Kidney (tissue), 14 donors: ENCODE data around the gene KNDC1. TPM values are rescaled to one million over a fixed set of nuclear protein-coding genes. Genes with fewer than 3 reads are reported as not detected.
A peak's percentile ranks its signal among the peaks of the same experiment; 100 is the strongest.

ENCODE experiments used
- DNase-seq, 5 donors: peaks; one replicate each; pipeline ENCODE4 v3.0.0-alpha.2; 2013 to 2020
- FAIRE-seq: peaks from 2 replicates; lab custom pipeline; 2012; peaks lifted over from hg19 to GRCh38; lab: Jason Lieb, UNC
- H3K27ac ChIP-seq, 2 donors: one replicate each; pipeline ENCODE4 v1.7.0; 2013; ENCODE audit warnings: low read depth in 2 of 2, low read length in 2 of 2, inconsistent platforms in 1 of 2
- H3K27me3 ChIP-seq: one replicate; pipeline ENCODE4 v1.7.1; 2013; ENCODE audit warnings: low read length, inconsistent platforms; ENCODE audit not compliant: control insufficient read depth, insufficient read depth
- H3K36me3 ChIP-seq, 3 donors: one replicate each; pipeline versions ENCODE4 v1.7.0 to v1.7.1; 2013; ENCODE audit warnings: low read length in 3 of 3, control low read depth in 1 of 3, inconsistent platforms in 1 of 3; ENCODE audit not compliant: insufficient read depth in 3 of 3, control insufficient read depth in 2 of 3
- H3K4me1 ChIP-seq, 3 donors: one replicate each; pipeline versions ENCODE4 v1.7.0 to v1.7.1; 2013; ENCODE audit warnings: low read length in 3 of 3, inconsistent platforms in 1 of 3, low read depth in 1 of 3; ENCODE audit not compliant: control insufficient read depth in 2 of 3, insufficient read depth in 2 of 3
- H3K4me3 ChIP-seq, 3 donors: one replicate each; pipeline versions ENCODE4 v1.7.0 to v1.8.1; 2013; ENCODE audit warnings: low read length in 3 of 3, control low read depth in 1 of 3, inconsistent platforms in 1 of 3
- H3K9ac ChIP-seq, 3 donors: one replicate each; pipeline versions ENCODE4 v1.7.0 to v1.7.1; 2013; ENCODE audit warnings: low read length in 3 of 3, control low read depth in 1 of 3, inconsistent platforms in 1 of 3
- H3K9me3 ChIP-seq, 3 donors: one replicate each; pipeline versions ENCODE4 v1.7.0 to v1.7.1; 2013; ENCODE audit warnings: low read length in 3 of 3, control low read depth in 1 of 3, inconsistent platforms in 1 of 3; ENCODE audit not compliant: control insufficient read depth in 2 of 3, insufficient read depth in 1 of 3
- intact Hi-C: fragments of 100-400 bp; cut with DNase I; formaldehyde crosslinking; loops from one replicate; pipeline ENCODE4 v1.11.1; 2022
- polyA plus RNA-seq: library from polyadenylated mRNA; stranded (reverse); fragments of 350-450 nt; fragmentation: Illumina TruSeq; extraction: RNeasy Lipid Tissue Mini Kit (QIAGEN cat#74804); gene quantifications from one replicate; pipeline ENCODE4 v1.2.3, GENCODE V29; 2014; ENCODE audit warnings: low read depth, low replicate concordance; ENCODE audit not compliant: insufficient read depth
- total RNA-seq: library from RNA; stranded (reverse); fragmentation: NEBNext Ultra II Directional; extraction: Animal tissue kit (Norgen Biotek cat#: 25700); gene quantifications from one replicate; pipeline ENCODE4 v1.2.1, GENCODE V29; 2021
- TF ChIP-seq, protein P1 (sequence below): IDR thresholded peaks from 3 replicates; pipeline ENCODE4 v1.5.1; 2012; ENCODE audit warnings: mild to moderate bottlenecking, moderate library complexity, borderline replicate concordance; ENCODE audit not compliant: insufficient read depth; ENCODE audit errors: extremely low read depth
- donor health status: control.
- donor health status: control.
- donor health status: control.
- donor health status: control.
- donor health status: control.
- donor health status: DM: yes; HTN: yes; CAD: no.
- donor health status: Normal renal cell carcinoma (clear cell type).

The KNDC1 gene
- total and polyA plus RNA-seq, 2 donors from 2014 or later, result 0.43 to 8.7 TPM

DNA sequence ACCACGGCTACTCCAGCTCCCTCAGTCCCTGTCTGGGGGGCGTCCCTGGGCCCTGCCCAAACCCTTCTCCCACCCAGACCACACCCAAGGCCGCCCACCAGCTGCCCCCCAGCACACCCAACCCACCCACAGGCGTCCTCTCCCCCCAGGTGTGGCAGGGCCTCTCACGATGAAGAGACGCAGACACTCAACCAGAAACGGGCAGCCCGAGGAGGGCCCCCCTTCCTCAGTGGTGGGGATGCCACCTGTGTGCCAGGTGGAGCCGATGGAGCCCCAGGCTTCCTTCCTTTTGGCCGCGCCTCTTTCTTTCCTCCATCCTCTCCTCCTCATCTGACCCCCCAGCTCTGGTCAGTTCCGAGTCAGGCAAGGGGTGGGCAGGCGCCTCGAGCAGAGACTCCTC, 43.6 kb upstream of the KNDC1 start:
- Histone ChIP-seq H3K27ac (no peak overlapping the region), H3K4me3 (no peak overlapping the region), H3K9me3 (peaks cover 0 to 7% (median 2%) of the 10 kb centered on the region in 3 donors), H3K4me1 (no peaks in the 10 kb centered on the region), H3K9ac (no peak overlapping the region), H3K27me3 (no peaks in the 10 kb centered on the region), H3K36me3 (no peaks in the 10 kb centered on the region)
- TF ChIP-seq, protein P1, sequence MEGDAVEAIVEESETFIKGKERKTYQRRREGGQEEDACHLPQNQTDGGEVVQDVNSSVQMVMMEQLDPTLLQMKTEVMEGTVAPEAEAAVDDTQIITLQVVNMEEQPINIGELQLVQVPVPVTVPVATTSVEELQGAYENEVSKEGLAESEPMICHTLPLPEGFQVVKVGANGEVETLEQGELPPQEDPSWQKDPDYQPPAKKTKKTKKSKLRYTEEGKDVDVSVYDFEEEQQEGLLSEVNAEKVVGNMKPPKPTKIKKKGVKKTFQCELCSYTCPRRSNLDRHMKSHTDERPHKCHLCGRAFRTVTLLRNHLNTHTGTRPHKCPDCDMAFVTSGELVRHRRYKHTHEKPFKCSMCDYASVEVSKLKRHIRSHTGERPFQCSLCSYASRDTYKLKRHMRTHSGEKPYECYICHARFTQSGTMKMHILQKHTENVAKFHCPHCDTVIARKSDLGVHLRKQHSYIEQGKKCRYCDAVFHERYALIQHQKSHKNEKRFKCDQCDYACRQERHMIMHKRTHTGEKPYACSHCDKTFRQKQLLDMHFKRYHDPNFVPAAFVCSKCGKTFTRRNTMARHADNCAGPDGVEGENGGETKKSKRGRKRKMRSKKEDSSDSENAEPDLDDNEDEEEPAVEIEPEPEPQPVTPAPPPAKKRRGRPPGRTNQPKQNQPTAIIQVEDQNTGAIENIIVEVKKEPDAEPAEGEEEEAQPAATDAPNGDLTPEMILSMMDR, result no peak
- DNase-seq (no peak), FAIRE-seq (no peak)
- intact Hi-C loops, result no loop called here

GRCh38 chr10:133117036-133117687, 42.9 kb upstream of the KNDC1 start:
- FAIRE-seq (no peak), DNase-seq (peak in 1 of 5 donors; percentile 61)
- intact Hi-C loops, result no loop called here

GRCh38 chr10:133117688-133118071, 42.3 kb upstream of the KNDC1 start:
- Histone ChIP-seq H3K9ac (no peak overlapping the region), H3K4me3 (no peak overlapping the region), H3K4me1 (no peaks in the 10 kb centered on the region), H3K36me3 (no peaks in the 10 kb centered on the region), H3K27ac (no peak overlapping the region), H3K27me3 (no peaks in the 10 kb centered on the region), H3K9me3 (peaks cover 0 to 7% (median 2%) of the 10 kb centered on the region in 3 donors)
- intact Hi-C loops, result no loop called here
- peak in 1 of 5 donors; percentile 59 for DNase-seq
- no peak for FAIRE-seq
- TF ChIP-seq, protein P1, result no peak

More at GRCh38 chr10:133117036-133117687, 42.9 kb upstream of the KNDC1 start:
- TF ChIP-seq, protein P1, result no peak
- Histone ChIP-seq H3K9ac (no peak overlapping the region), H3K36me3 (no peaks in the 10 kb centered on the region), H3K4me1 (no peaks in the 10 kb centered on the region), H3K9me3 (peaks cover 0 to 7% (median 2%) of the 10 kb centered on the region in 3 donors), H3K27ac (no peak overlapping the region), H3K27me3 (no peaks in the 10 kb centered on the region), H3K4me3 (no peak overlapping the region)

DNA sequence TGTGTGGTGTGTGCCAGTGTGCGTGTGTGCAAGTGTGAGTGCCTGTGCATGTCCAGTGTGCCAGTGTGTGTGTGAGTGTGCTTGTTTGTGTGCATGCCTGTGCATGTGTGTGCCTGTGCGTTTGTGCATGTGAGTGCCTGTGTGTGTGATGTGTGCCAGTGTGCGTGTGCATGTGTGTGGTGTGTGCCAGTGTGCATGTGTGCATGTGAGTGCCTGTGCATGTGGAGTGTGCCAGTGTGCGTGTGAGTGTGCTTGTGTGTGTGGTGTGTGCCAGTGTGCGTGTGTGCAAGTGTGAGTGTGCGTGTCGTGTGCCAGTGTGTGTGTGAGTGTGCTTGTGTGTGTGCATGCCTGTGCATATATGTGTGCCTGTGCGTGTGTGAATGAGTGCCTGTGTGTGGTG, 38.5 kb upstream of the KNDC1 start:
- no peaks in the 10 kb centered on the region for H3K27me3 ChIP-seq
- H3K9ac ChIP-seq, result no peak overlapping the region
- H3K9me3 ChIP-seq, result peaks cover 0 to 7% (median 2%) of the 10 kb centered on the region in 3 donors
- TF ChIP-seq, protein P1, result no peak
- H3K36me3 ChIP-seq, result no peaks in the 10 kb centered on the region
- intact Hi-C loops, result no loop called here
- DNase-seq, result no peak
- H3K4me3 ChIP-seq, result peak overlapping the region in 1 of 3 donors; percentile 38
- no peaks in the 10 kb centered on the region for H3K4me1 ChIP-seq
- FAIRE-seq, result no peak
- no peak overlapping the region for H3K27ac ChIP-seq
